K562 (cell line): ENCODE measurements around the gene TMED6. TPM values are rescaled to one million over a fixed set of nuclear protein-coding genes. Genes with fewer than 3 reads are reported as not detected.
A peak's percentile ranks its signal among the peaks of the same experiment; 100 is the strongest.

Experiments used
- ARID2 ChIP-seq: fragments of 450-650 bp; IDR thresholded peaks from 2 replicates; pipeline ENCODE4 v1.6.1; 2017; ENCODE audit warnings: antibody characterized with exemption, mild to moderate bottlenecking
- ASH1L ChIP-seq: fragments of 450-650 bp; IDR thresholded peaks from 2 replicates; pipeline ENCODE4 v1.6.1; 2018; ENCODE audit warnings: borderline replicate concordance, mild to moderate bottlenecking, low read depth; ENCODE audit not compliant: partially characterized antibody
- CEBPB ChIP-seq: fragments of 450-650 bp; IDR thresholded peaks from 2 replicates; pipeline ENCODE4 v1.6.1; 2016; ENCODE audit warnings: missing genetic modification characterization, missing compliant biosample characterization
- CHCHD3 ChIP-seq: fragments of 250-450 bp; sonication (Bioruptor Pico); IDR thresholded peaks from 2 replicates; pipeline ENCODE4 v2.1.2; 2022; ENCODE audit warnings: mild to moderate bottlenecking
- EHMT2 ChIP-seq: fragments of 450-650 bp; IDR thresholded peaks from 2 replicates; pipeline ENCODE4 v1.6.1; 2018; ENCODE audit warnings: antibody characterized with exemption
- FOXA3 ChIP-seq, 2 experiments: fragments of 450-650 bp in 1 of 2; sonication (generic) in 1 of 2; formaldehyde crosslinking; IDR thresholded peaks in 1 of 2; conservative IDR thresholded peaks in 1 of 2; 2 replicates each; pipeline versions ENCODE4 v1.4.0 to v1.8.0; 2020 to 2022; ENCODE audit warnings: mild to moderate bottlenecking in 2 of 2, missing genetic modification reagents in 1 of 2
- FOXP1 ChIP-seq: sonication (generic); formaldehyde crosslinking; IDR thresholded peaks from 2 replicates; pipeline ENCODE4 v1.8.0; 2022; ENCODE audit warnings: mild to moderate bottlenecking, missing genetic modification reagents
- HNRNPL ChIP-seq: fragments of 200-400 bp; formaldehyde crosslinking; IDR thresholded peaks from 2 replicates; pipeline ENCODE4 v1.6.1; 2017; ENCODE audit warnings: low read depth, mild to moderate bottlenecking, low read length
- HNRNPUL1 ChIP-seq: fragments of 200-400 bp; formaldehyde crosslinking; IDR thresholded peaks from 2 replicates; pipeline ENCODE4 v1.6.1; 2017; ENCODE audit warnings: low read length
- MTA3 ChIP-seq: fragments of 450-650 bp; formaldehyde crosslinking; IDR thresholded peaks from 2 replicates; pipeline ENCODE4 v1.6.1; 2017; ENCODE audit warnings: mild to moderate bottlenecking, borderline replicate concordance
- MYBL2 ChIP-seq, 2 experiments: fragments of 450-650 bp in 1 of 2; sonication (generic) in 1 of 2; formaldehyde crosslinking in 1 of 2; IDR thresholded peaks; 2 replicates each; pipeline versions ENCODE4 v1.6.1 to v1.8.1; 2017 to 2022; ENCODE audit warnings: borderline replicate concordance in 1 of 2, inconsistent platforms in 1 of 2, low read depth in 1 of 2, mild to moderate bottlenecking in 1 of 2, missing genetic modification reagents in 1 of 2, moderate library complexity in 1 of 2
- NR2C1 ChIP-seq, 2 experiments: fragments of 450-650 bp; IDR thresholded peaks; 2 replicates each; pipeline ENCODE4 v1.6.1; 2017; ENCODE audit warnings: mild to moderate bottlenecking in 2 of 2, antibody characterized with exemption in 1 of 2, inconsistent platforms in 1 of 2, missing compliant biosample characterization in 1 of 2, missing genetic modification characterization in 1 of 2
- RBBP5 ChIP-seq: fragments of 200-600 bp; sonication (generic); IDR thresholded peaks from 2 replicates; pipeline ENCODE4 v1.6.1; 2012; ENCODE audit warnings: borderline replicate concordance, mild to moderate bottlenecking, low read length, control low read depth, inconsistent platforms; ENCODE audit not compliant: insufficient read depth, poor library complexity, severe bottlenecking
- SPI1 ChIP-seq: IDR thresholded peaks from 2 replicates; pipeline ENCODE4 v1.6.1; 2011; ENCODE audit warnings: low read depth, low read length, control low read depth, borderline replicate concordance
- STAG1 ChIP-seq: sonication (generic); formaldehyde crosslinking; IDR thresholded peaks from 2 replicates; pipeline ENCODE4 v1.5.0; 2020; ENCODE audit warnings: missing genetic modification reagents, borderline replicate concordance
- ZC3H8 ChIP-seq: fragments of 450-650 bp; IDR thresholded peaks from 2 replicates; pipeline ENCODE4 v1.6.1; 2017
- ZNF347 ChIP-seq: fragments of 450-650 bp; formaldehyde crosslinking; IDR thresholded peaks from 2 replicates; pipeline ENCODE4 v1.4.0; 2020; ENCODE audit warnings: low read depth, mild to moderate bottlenecking, moderate library complexity
- ZNF695 ChIP-seq: fragments of 450-650 bp; formaldehyde crosslinking; IDR thresholded peaks from 2 replicates; pipeline ENCODE4 v1.4.0; 2020; ENCODE audit warnings: mild to moderate bottlenecking, moderate library complexity
- ZNF76 ChIP-seq: fragments of 250-450 bp; sonication (Bioruptor Pico); IDR thresholded peaks from 2 replicates; pipeline ENCODE4 v1.4.0; 2020; ENCODE audit warnings: mild to moderate bottlenecking, moderate library complexity, borderline replicate concordance
- ZNF766 ChIP-seq: fragments of 200-800 bp; sonication (Bioruptor generic); conservative IDR thresholded peaks from 2 replicates; pipeline ENCODE4 v1.6.1; 2016; ENCODE audit warnings: missing genetic modification characterization, missing compliant biosample characterization
- polyA plus RNA-seq, 8 experiments: library from polyadenylated mRNA; depleted of rRNA in 4 of 8; stranded (reverse) in 5 of 8; unstranded in 3 of 8; fragments of >200 nt; fragmentation: Nextera tagmentation in 2 of 8; fragmentation: Illumina TruSeq in 1 of 8; extraction: Ambion mirVana in 2 of 8; extraction: Trizol in 1 of 8; gene quantifications; 2 replicates each; pipeline versions ENCODE4 v1.2.1 to v1.2.3, GENCODE V29; 2011 to 2014; ENCODE audit warnings: inconsistent platforms in 1 of 8, missing spikeins in 1 of 8
- total RNA-seq, 7 experiments: library from RNA; depleted of rRNA in 6 of 7; stranded (reverse); fragments of >200 nt in 6 of 7; fragmentation: Illumina TruSeq in 2 of 7; extraction: Trizol in 2 of 7; gene quantifications; 2 replicates each; pipeline versions ENCODE4 v1.2.1 to v1.2.3, GENCODE V29; 2011 to 2021; ENCODE audit warnings: low replicate concordance in 1 of 7
- TF ChIP-seq, protein P1 (sequence below): fragments of 250-450 bp; sonication (Bioruptor Pico); IDR thresholded peaks from 2 replicates; pipeline ENCODE4 v1.4.0; 2020; ENCODE audit warnings: mild to moderate bottlenecking, moderate library complexity
- TF ChIP-seq, protein P2 (sequence below), 2 experiments: fragments of 450-650 bp in 1 of 2; IDR thresholded peaks; 2 replicates each; pipeline ENCODE4 v1.6.1; 2011 to 2017; ENCODE audit warnings: low read depth in 2 of 2, antibody characterized with exemption in 1 of 2, borderline replicate concordance in 1 of 2, low read length in 1 of 2, mild to moderate bottlenecking in 1 of 2, mixed read lengths in 1 of 2; ENCODE audit not compliant: control insufficient read depth in 1 of 2

Gene TMED6
- total and polyA plus RNA-seq, 9 of the 15 experiments (the other 6 are each of a cell fraction or from before 2014, with no cell fraction given) = 0.14 to 0.45 (median 0.25) TPM; not detected in 2

DNA sequence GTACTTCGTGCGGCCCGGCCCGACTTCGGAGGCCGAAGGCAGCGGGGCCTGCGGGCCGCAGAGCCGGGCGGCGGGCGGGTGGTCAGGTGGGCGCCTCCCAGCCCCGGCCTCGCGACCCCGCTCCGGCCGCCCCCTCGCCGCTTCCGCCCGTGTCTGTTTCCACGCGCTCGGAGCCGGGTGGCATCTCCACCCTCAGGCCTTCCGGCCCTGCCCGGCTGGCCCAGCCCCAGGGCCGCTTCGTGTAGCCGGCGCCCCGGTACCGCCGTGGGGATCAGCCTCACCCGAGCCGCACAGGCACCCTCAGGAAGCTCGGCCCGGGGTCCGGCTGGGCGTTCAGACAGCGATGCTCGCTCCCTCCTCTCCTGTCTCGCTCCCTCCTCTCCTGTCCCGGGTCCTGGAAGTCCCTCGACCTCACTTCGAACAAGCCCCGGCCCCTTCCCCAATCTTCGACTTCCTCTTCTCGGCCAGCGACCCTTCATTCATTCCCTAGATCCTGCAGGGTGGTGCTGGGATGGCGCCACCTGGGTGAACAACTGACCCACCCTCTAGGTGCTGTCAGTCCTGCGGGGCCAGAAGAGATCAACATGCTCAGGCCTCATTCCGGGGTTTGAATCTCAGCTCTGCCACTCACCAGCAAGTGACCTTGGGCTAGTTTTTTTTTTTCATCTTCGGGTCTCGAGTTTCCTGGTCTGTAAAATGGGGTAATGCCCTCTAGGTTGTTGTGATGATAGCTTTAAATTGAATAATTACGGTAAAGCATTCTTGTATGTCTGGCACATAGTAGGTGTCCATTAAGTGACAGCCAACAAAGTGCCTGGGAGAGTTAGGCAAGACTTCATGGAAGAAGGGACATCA is 39.8 kb downstream of the TMED6 start (continued):
- TF ChIP-seq, protein P1, sequence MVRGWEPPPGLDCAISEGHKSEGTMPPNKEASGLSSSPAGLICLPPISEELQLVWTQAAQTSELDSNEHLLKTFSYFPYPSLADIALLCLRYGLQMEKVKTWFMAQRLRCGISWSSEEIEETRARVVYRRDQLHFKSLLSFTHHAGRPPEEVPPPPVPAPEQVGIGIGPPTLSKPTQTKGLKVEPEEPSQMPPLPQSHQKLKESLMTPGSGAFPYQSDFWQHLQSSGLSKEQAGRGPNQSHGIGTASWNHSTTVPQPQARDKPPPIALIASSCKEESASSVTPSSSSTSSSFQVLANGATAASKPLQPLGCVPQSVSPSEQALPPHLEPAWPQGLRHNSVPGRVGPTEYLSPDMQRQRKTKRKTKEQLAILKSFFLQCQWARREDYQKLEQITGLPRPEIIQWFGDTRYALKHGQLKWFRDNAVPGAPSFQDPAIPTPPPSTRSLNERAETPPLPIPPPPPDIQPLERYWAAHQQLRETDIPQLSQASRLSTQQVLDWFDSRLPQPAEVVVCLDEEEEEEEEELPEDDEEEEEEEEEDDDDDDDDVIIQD = no peak
- TF ChIP-seq MYBL2 (IDR thresholded peaks at IDR 0.05; ENCODE audit: low read depth) (no peak), MYBL2 (CRISPR knock-in tag; IDR thresholded peaks at IDR 0.05; ENCODE audit: borderline replicate concordance) (no peak), NR2C1 (IDR thresholded peaks at IDR 0.05) (no peak), NR2C1 (tag; IDR thresholded peaks at IDR 0.05) (no peak), ZNF766 (CRISPR knock-in tag) (no peak), ZNF695 (CRISPR knock-in tag) (no peak), SPI1 (peak; percentile 59; the same call in 1 of the 2 replicates), EHMT2 (no peak), STAG1 (CRISPR knock-in tag) (no peak), RBBP5 (peak; percentile 63), ASH1L (no peak), ZC3H8 (no peak), HNRNPL (peak; percentile 66), FOXA3 (CRISPR knock-in tag; conservative IDR thresholded peaks at IDR 0.05 in 1 of 2, IDR thresholded peaks at IDR 0.05 in 1 of 2) (no peak), ARID2 (no peak), ZNF347 (CRISPR knock-in tag) (no peak), ZNF76 (CRISPR knock-in tag) (no peak), CEBPB (tag) (no peak), HNRNPUL1 (no peak), MTA3 (no peak), CHCHD3 (no peak), FOXP1 (CRISPR knock-in tag) (0 out of 2 replicates have a peak, but pooled peaks have one; percentile 64)
- TF ChIP-seq, protein P2, sequence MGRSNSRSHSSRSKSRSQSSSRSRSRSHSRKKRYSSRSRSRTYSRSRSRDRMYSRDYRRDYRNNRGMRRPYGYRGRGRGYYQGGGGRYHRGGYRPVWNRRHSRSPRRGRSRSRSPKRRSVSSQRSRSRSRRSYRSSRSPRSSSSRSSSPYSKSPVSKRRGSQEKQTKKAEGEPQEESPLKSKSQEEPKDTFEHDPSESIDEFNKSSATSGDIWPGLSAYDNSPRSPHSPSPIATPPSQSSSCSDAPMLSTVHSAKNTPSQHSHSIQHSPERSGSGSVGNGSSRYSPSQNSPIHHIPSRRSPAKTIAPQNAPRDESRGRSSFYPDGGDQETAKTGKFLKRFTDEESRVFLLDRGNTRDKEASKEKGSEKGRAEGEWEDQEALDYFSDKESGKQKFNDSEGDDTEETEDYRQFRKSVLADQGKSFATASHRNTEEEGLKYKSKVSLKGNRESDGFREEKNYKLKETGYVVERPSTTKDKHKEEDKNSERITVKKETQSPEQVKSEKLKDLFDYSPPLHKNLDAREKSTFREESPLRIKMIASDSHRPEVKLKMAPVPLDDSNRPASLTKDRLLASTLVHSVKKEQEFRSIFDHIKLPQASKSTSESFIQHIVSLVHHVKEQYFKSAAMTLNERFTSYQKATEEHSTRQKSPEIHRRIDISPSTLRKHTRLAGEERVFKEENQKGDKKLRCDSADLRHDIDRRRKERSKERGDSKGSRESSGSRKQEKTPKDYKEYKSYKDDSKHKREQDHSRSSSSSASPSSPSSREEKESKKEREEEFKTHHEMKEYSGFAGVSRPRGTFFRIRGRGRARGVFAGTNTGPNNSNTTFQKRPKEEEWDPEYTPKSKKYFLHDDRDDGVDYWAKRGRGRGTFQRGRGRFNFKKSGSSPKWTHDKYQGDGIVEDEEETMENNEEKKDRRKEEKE (IDR thresholded peaks at IDR 0.05; ENCODE audit: borderline replicate concordance in 1 of 2, control insufficient read depth in 1 of 2, low read depth in 2 of 2, low read length in 1 of 2) = 0 out of 4 replicates have a peak, but pooled peaks of 1 of the 2 experiments have one; percentile 14
